HCT116 (cell line): ENCODE data around the gene MSRB3. TPM values are rescaled to one million over a fixed set of nuclear protein-coding genes. Genes with fewer than 3 reads are reported as not detected.

ENCODE experiments used
- ATAC-seq: fragments of 200-7000 bp; cut with Tn5 transposase; 2 replicates; pipeline ENCODE4 v1.9.1; 2020; ENCODE audit warnings: mild to moderate bottlenecking, moderate library complexity
- BruUV-seq: library from RNA; stranded (reverse); fragments of 400-500 nt; replicated peaks from 2 replicates; lab custom pipeline; 2021; lab: Mats Ljungman, UMichigan
- CTCF ChIA-PET: fragments of 300-600 bp; sonication (Branson Sonifier 250); formaldehyde crosslinking; loops from one replicate; lab custom pipeline; 2021; ENCODE audit warnings: antibody characterized with exemption; lab: Charles Lee
- POLR2A ChIA-PET: fragments of 300-600, 350-600 bp; sonication (Branson Sonifier 250); formaldehyde crosslinking; loops from one replicate; lab custom pipeline; 2021; ENCODE audit warnings: antibody characterized with exemption; lab: Charles Lee
- RAD21 ChIA-PET, 2 experiments: fragments of 300-600 bp; sonication (Branson Sonifier 250); formaldehyde crosslinking; loops; one replicate each; lab custom pipeline; 2023; ENCODE audit warnings: low total read pairs in 2 of 2; ENCODE audit not compliant: uncharacterized antibody in 2 of 2, unreplicated experiment in 2 of 2, low non-redundant PET in 1 of 2; lab: Charles Lee
- DNase-seq: peaks from one replicate; pipeline ENCODE4 v3.0.0-alpha.2; 2010; ENCODE audit warnings: low read depth, low spot score
- H2AFZ ChIP-seq: fragments of 200-600 bp; shearing (Covaris generic), sonication (generic); 2 replicates; pipeline ENCODE4 v1.6.1; 2017; ENCODE audit warnings: low read depth, mixed run types, mixed read lengths, antibody characterized with exemption, low read length; ENCODE audit not compliant: poor library complexity, severe bottlenecking
- H3K27ac ChIP-seq: 2 replicates; pipeline ENCODE4 v1.5.1; 2012; ENCODE audit warnings: low read depth, low read length
- H3K27me3 ChIP-seq: fragments of 200-600 bp; sonication (generic); 2 replicates; pipeline ENCODE4 v1.6.1; 2016; ENCODE audit warnings: mixed run types, low read length, mixed read lengths; ENCODE audit not compliant: insufficient read depth
- H3K36me3 ChIP-seq, 2 experiments: fragments of 200-500 bp in 1 of 2; fragments of 200-600 bp in 1 of 2; sonication (Bioruptor generic) in 1 of 2; sonication (generic) in 1 of 2; 2 replicates each; pipeline versions ENCODE4 v1.5.1 to v1.6.1; 2014 to 2016; ENCODE audit warnings: low read length in 2 of 2, inconsistent platforms in 1 of 2, mixed read lengths in 1 of 2, mixed run types in 1 of 2; ENCODE audit not compliant: insufficient read depth in 2 of 2, control insufficient read depth in 1 of 2
- H3K4me1 ChIP-seq, 2 experiments: fragments of 200-600 bp in 1 of 2; sonication (generic) in 1 of 2; 2 replicates each; pipeline versions ENCODE4 v1.5.1 to v1.6.1; 2012 to 2017; ENCODE audit warnings: low read length in 2 of 2, inconsistent platforms in 1 of 2, mild to moderate bottlenecking in 1 of 2, mixed read lengths in 1 of 2, mixed run types in 1 of 2, moderate library complexity in 1 of 2; ENCODE audit not compliant: insufficient read depth in 2 of 2, control insufficient read depth in 1 of 2
- H3K4me2 ChIP-seq: fragments of 200-600 bp; sonication (generic); 2 replicates; pipeline ENCODE4 v1.6.1; 2017; ENCODE audit warnings: mixed run types, low read length, mixed read lengths
- H3K4me3 ChIP-seq, 2 experiments: fragments of 200-600 bp in 1 of 2; sonication (generic) in 1 of 2; replicated peaks in 1 of 2; 2 replicates each; pipeline ENCODE4 v1.5.1; 2011 to 2016; ENCODE audit warnings: low read length in 2 of 2, control low read depth in 1 of 2, low read depth in 1 of 2, mild to moderate bottlenecking in 1 of 2, mixed read lengths in 1 of 2, mixed run types in 1 of 2
- H3K79me2 ChIP-seq: fragments of 200-600 bp; sonication (generic); 2 replicates; pipeline ENCODE4 v1.6.1; 2017; ENCODE audit warnings: mild to moderate bottlenecking, mixed run types, low read length, moderate library complexity, mixed read lengths; ENCODE audit not compliant: insufficient read depth
- H3K9ac ChIP-seq: fragments of 200-600 bp; sonication (generic); 2 replicates; pipeline ENCODE4 v1.6.1; 2016; ENCODE audit warnings: low read length, mixed read lengths
- H3K9me2 ChIP-seq: fragments of 200-600 bp; sonication (generic), shearing (Covaris generic); 2 replicates; pipeline ENCODE4 v1.6.1; 2017; ENCODE audit warnings: mixed run types, mild to moderate bottlenecking, moderate library complexity; ENCODE audit not compliant: insufficient read depth
- H3K9me3 ChIP-seq, 2 experiments: fragments of 200-500 bp in 1 of 2; fragments of 200-600 bp in 1 of 2; sonication (Bioruptor generic) in 1 of 2; sonication (generic) in 1 of 2; 2 replicates each; pipeline ENCODE4 v1.6.1; 2014 to 2017; ENCODE audit warnings: low read length in 2 of 2, mixed read lengths in 2 of 2, inconsistent platforms in 1 of 2, low read depth in 1 of 2, mild to moderate bottlenecking in 1 of 2, mixed run types in 1 of 2, moderate library complexity in 1 of 2; ENCODE audit not compliant: control insufficient read depth in 1 of 2, insufficient read depth in 1 of 2
- H4K20me1 ChIP-seq: fragments of 200-600 bp; sonication (generic), shearing (Covaris generic); 2 replicates; pipeline ENCODE4 v1.6.1; 2017; ENCODE audit warnings: mixed run types, mild to moderate bottlenecking, moderate library complexity; ENCODE audit not compliant: insufficient read depth
- CBX3 ChIP-seq: IDR thresholded peaks from 2 replicates; pipeline ENCODE4 v1.6.1; 2012; ENCODE audit warnings: low read depth
- ELF1 ChIP-seq: IDR thresholded peaks from 2 replicates; pipeline ENCODE4 v1.6.1; 2012; ENCODE audit warnings: low read depth, borderline replicate concordance
- EZH2phosphoT487 ChIP-seq: fragments of 200-600 bp; IDR thresholded peaks from 2 replicates; pipeline ENCODE4 v1.6.1; 2018; ENCODE audit warnings: antibody characterized with exemption, borderline replicate concordance
- FOSL1 ChIP-seq: IDR thresholded peaks from 2 replicates; pipeline ENCODE4 v1.6.1; 2012; ENCODE audit warnings: low read depth
- POLR2A ChIP-seq: IDR thresholded peaks from 2 replicates; pipeline ENCODE4 v1.7.0; 2011; ENCODE audit warnings: borderline replicate concordance; ENCODE audit not compliant: insufficient read depth, insufficient read length; ENCODE audit errors: extremely low read depth
- POLR2AphosphoS5 ChIP-seq: IDR thresholded peaks from 2 replicates; pipeline ENCODE4 v1.6.1; 2011; ENCODE audit warnings: mild to moderate bottlenecking, low read depth, low read length, moderate library complexity
- SIN3A ChIP-seq: IDR thresholded peaks from 2 replicates; pipeline ENCODE4 v1.6.1; 2012; ENCODE audit warnings: low read depth
- SRF ChIP-seq: IDR thresholded peaks from 2 replicates; pipeline ENCODE4 v1.6.1; 2012; ENCODE audit warnings: low read depth
- TCF7L2 ChIP-seq: IDR thresholded peaks from 2 replicates; pipeline ENCODE4 v1.7.0; 2011; ENCODE audit warnings: borderline replicate concordance, inconsistent platforms; ENCODE audit not compliant: insufficient read depth, insufficient read length; ENCODE audit errors: extremely low read depth
- ZFX ChIP-seq: fragments of 450-650 bp; IDR thresholded peaks from 2 replicates; pipeline ENCODE4 v1.6.1; 2017
- intact Hi-C: fragments of 100-400 bp; cut with micrococcal nuclease; formaldehyde crosslinking; loops from 2 replicates; pipeline ENCODE4 v1.10.0; 2022
- total RNA-seq: library from RNA; stranded (reverse); gene quantifications from one replicate; pipeline ENCODE4 v1.2.1, GENCODE V29; 2021; ENCODE audit not compliant: unreplicated experiment
- TF ChIP-seq, protein P1 (sequence below): IDR thresholded peaks from 2 replicates; pipeline ENCODE4 v1.6.1; 2012; ENCODE audit warnings: low read depth
- TF ChIP-seq, protein P2 (sequence below), 3 experiments: fragments of 200-600 bp in 1 of 3; sonication (generic) in 1 of 3; IDR thresholded peaks in 2 of 3; conservative IDR thresholded peaks in 1 of 3; 2 replicates each; pipeline ENCODE4 v1.5.1; 2012 to 2017; ENCODE audit warnings: low read depth in 2 of 3, low read length in 2 of 3, antibody characterized with exemption in 1 of 3, borderline replicate concordance in 1 of 3, control low read depth in 1 of 3, mild to moderate bottlenecking in 1 of 3, mixed read lengths in 1 of 3, mixed run types in 1 of 3, moderate library complexity in 1 of 3; ENCODE audit not compliant: insufficient read depth in 1 of 3

MSRB3 gene
- total RNA-seq, 1 experiment from 2014 or later = 8.2 TPM

DNA sequence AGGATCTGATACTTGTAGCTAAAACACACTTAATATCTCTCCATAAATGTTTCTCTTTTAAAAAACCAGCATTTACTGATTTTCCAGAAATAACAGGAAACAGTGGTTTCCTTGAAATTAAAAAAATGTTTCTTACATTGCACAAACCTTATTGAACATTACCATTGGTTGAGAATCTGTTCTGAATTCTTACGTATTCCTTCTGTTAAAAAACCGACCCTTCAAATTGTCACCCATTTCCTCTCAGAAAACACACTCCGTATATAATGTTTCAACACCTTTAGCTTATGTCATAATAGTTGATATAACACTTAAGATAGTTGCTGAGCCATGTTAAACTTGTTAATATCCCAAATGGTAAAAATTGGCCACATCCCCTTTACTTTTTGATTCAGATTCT, 51.2 kb downstream of the MSRB3 start:
- POLR2A ChIA-PET = no interaction called here
- H3K4me1 ChIP-seq = peaks cover 24 to 32% of the 10 kb centered on the region in 2 experiments
- RAD21 ChIA-PET = no interaction called here
- no TSS peak for BruUV-seq
- no peak overlapping the region for H3K4me2 ChIP-seq
- DNase-seq = no peak
- no peak overlapping the region for H3K27ac ChIP-seq
- no peaks in the 10 kb centered on the region for H3K36me3 ChIP-seq
- no peaks in the 10 kb centered on the region for H3K27me3 ChIP-seq
- H4K20me1 ChIP-seq = no peaks in the 10 kb centered on the region
- TF ChIP-seq FOSL1 (no peak), TCF7L2 (no peak), SRF (no peak), POLR2AphosphoS5 (no peak), ZFX (no peak), POLR2A (no peak), SIN3A (no peak), ELF1 (no peak), CBX3 (no peak), EZH2phosphoT487 (no peak)
- TF ChIP-seq, protein P1, sequence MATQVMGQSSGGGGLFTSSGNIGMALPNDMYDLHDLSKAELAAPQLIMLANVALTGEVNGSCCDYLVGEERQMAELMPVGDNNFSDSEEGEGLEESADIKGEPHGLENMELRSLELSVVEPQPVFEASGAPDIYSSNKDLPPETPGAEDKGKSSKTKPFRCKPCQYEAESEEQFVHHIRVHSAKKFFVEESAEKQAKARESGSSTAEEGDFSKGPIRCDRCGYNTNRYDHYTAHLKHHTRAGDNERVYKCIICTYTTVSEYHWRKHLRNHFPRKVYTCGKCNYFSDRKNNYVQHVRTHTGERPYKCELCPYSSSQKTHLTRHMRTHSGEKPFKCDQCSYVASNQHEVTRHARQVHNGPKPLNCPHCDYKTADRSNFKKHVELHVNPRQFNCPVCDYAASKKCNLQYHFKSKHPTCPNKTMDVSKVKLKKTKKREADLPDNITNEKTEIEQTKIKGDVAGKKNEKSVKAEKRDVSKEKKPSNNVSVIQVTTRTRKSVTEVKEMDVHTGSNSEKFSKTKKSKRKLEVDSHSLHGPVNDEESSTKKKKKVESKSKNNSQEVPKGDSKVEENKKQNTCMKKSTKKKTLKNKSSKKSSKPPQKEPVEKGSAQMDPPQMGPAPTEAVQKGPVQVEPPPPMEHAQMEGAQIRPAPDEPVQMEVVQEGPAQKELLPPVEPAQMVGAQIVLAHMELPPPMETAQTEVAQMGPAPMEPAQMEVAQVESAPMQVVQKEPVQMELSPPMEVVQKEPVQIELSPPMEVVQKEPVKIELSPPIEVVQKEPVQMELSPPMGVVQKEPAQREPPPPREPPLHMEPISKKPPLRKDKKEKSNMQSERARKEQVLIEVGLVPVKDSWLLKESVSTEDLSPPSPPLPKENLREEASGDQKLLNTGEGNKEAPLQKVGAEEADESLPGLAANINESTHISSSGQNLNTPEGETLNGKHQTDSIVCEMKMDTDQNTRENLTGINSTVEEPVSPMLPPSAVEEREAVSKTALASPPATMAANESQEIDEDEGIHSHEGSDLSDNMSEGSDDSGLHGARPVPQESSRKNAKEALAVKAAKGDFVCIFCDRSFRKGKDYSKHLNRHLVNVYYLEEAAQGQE = no peak
- TF ChIP-seq, protein P2, sequence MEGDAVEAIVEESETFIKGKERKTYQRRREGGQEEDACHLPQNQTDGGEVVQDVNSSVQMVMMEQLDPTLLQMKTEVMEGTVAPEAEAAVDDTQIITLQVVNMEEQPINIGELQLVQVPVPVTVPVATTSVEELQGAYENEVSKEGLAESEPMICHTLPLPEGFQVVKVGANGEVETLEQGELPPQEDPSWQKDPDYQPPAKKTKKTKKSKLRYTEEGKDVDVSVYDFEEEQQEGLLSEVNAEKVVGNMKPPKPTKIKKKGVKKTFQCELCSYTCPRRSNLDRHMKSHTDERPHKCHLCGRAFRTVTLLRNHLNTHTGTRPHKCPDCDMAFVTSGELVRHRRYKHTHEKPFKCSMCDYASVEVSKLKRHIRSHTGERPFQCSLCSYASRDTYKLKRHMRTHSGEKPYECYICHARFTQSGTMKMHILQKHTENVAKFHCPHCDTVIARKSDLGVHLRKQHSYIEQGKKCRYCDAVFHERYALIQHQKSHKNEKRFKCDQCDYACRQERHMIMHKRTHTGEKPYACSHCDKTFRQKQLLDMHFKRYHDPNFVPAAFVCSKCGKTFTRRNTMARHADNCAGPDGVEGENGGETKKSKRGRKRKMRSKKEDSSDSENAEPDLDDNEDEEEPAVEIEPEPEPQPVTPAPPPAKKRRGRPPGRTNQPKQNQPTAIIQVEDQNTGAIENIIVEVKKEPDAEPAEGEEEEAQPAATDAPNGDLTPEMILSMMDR (IDR thresholded peaks at IDR 0.05 in 2 of 3, conservative IDR thresholded peaks at IDR 0.05 in 1 of 3; ENCODE audit: borderline replicate concordance in 1 of 3, insufficient read depth in 1 of 3, low read depth in 2 of 3, low read length in 2 of 3) = no peak
- TF ChIP-seq, all 23 proteins: peak for 0
- CTCF ChIA-PET = no interaction called here
- Histone ChIP-seq H3K4me3 (no peak overlapping the region), H2AFZ (no peak overlapping the region), H3K79me2 (no peaks in the 10 kb centered on the region), H3K9me3 (no peaks in the 10 kb centered on the region), H3K9ac (no peak overlapping the region), H3K9me2 (no peaks in the 10 kb centered on the region)
- ATAC-seq = no peak
- intact Hi-C loops = no loop called here
